GM13976 (cell line): Measurements from ENCODE around the gene CEP85.

ENCODE experiments used
- DNase-seq: peaks from one replicate; pipeline ENCODE4 v3.0.0; 2012; ENCODE audit warnings: low spot score
- CTCF ChIP-seq: IDR thresholded peaks from 2 replicates; pipeline ENCODE4 v1.5.1; 2012; ENCODE audit warnings: borderline replicate concordance, mild to moderate bottlenecking; ENCODE audit not compliant: insufficient read depth; ENCODE audit errors: extremely low read depth, missing control alignments, control extremely low read depth
- in situ Hi-C: fragments of 300-500 bp; cut with MboI; formaldehyde crosslinking; loops from one replicate; pipeline ENCODE4 v1.12.0; 2022; ENCODE audit warnings: low sequenced_read_pairs, mixed read lengths, inconsistent platforms; ENCODE audit not compliant: unreplicated experiment

The CEP85 gene

GRCh38 chr1:26203642-26204318 is 30.2 kb upstream of the CEP85 start:
- no peak for DNase-seq
- TF ChIP-seq CTCF, result no peak
- in situ Hi-C loops, result no loop called here

- in situ Hi-C loops, result no loop called here
- TF ChIP-seq CTCF, result no peak
- no peak for DNase-seq
Measured at GRCh38 chr1:26210147-26210870, 23.7 kb upstream of the CEP85 start.

GRCh38 chr1:26212726-26213125 is 21.3 kb upstream of the CEP85 start:
- no peak for TF ChIP-seq CTCF
- in situ Hi-C loops, result no loop called here
- DNase-seq, result no peak

GRCh38 chr1:26213335-26213905 is 20.6 kb upstream of the CEP85 start:
- in situ Hi-C loops, result no loop called here
- TF ChIP-seq CTCF, result no peak

GRCh38 chr1:26215246-26215645 is 18.8 kb upstream of the CEP85 start:
- in situ Hi-C loops, result no loop called here

More at GRCh38 chr1:26213335-26213905, 20.6 kb upstream of the CEP85 start:
- DNase-seq, result no peak

More at GRCh38 chr1:26215246-26215645, 18.8 kb upstream of the CEP85 start:
- TF ChIP-seq CTCF, result no peak
- DNase-seq, result no peak
